WTC11 (cell line): Measurements from ENCODE around the gene DLX1.
"Not testable (repeated sequence)": the region's sequence is repeated elsewhere in the genome, so short reads cannot be mapped to it uniquely, and the experiment has no call there.

ENCODE experiments used
- TP53 ChIP-seq: sonication (generic); formaldehyde crosslinking; IDR thresholded peaks from 2 replicates; pipeline ENCODE4 v1.8.1; 2023; ENCODE audit warnings: mild to moderate bottlenecking, missing genetic modification reagents
- TF ChIP-seq, protein P1 (sequence below): sonication (generic); formaldehyde crosslinking; IDR thresholded peaks from 2 replicates; pipeline ENCODE4 v1.8.1; 2023; ENCODE audit warnings: mild to moderate bottlenecking, missing genetic modification reagents, borderline replicate concordance

DNA sequence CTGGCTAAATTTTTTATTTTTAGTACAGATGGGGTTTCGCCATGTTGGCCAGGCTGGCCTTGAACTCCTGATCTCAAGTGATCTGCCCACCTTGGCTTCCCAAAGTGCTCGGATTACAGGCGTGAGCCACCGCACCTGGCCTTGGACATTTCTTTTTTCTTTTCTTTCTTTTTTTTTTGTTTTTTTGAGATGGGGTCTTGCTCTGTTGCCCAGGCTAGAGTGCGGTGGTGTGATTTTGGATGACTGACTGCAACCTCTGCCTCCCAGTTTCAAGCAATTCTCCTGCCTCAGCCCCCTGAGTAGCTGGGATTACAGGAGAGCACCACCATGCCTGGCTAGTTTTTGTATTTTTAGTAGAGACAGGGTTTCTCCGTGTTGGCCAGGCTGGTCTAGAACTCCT lies 28.9 kb downstream of the DLX1 start:
- TF ChIP-seq, protein P1, sequence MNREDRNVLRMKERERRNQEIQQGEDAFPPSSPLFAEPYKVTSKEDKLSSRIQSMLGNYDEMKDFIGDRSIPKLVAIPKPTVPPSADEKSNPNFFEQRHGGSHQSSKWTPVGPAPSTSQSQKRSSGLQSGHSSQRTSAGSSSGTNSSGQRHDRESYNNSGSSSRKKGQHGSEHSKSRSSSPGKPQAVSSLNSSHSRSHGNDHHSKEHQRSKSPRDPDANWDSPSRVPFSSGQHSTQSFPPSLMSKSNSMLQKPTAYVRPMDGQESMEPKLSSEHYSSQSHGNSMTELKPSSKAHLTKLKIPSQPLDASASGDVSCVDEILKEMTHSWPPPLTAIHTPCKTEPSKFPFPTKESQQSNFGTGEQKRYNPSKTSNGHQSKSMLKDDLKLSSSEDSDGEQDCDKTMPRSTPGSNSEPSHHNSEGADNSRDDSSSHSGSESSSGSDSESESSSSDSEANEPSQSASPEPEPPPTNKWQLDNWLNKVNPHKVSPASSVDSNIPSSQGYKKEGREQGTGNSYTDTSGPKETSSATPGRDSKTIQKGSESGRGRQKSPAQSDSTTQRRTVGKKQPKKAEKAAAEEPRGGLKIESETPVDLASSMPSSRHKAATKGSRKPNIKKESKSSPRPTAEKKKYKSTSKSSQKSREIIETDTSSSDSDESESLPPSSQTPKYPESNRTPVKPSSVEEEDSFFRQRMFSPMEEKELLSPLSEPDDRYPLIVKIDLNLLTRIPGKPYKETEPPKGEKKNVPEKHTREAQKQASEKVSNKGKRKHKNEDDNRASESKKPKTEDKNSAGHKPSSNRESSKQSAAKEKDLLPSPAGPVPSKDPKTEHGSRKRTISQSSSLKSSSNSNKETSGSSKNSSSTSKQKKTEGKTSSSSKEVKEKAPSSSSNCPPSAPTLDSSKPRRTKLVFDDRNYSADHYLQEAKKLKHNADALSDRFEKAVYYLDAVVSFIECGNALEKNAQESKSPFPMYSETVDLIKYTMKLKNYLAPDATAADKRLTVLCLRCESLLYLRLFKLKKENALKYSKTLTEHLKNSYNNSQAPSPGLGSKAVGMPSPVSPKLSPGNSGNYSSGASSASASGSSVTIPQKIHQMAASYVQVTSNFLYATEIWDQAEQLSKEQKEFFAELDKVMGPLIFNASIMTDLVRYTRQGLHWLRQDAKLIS (CRISPR knock-in tag) = not testable (repeated sequence)
- TF ChIP-seq TP53 (CRISPR knock-in tag) = not testable (repeated sequence)
